ENCODE data around the gene EPN1. TPM values are rescaled to one million over a fixed set of nuclear protein-coding genes. Genes with fewer than 3 reads are reported as not detected.

Gene EPN1
- total RNA-seq, 1 experiment from 2014 or later: 162 TPM

DNA sequence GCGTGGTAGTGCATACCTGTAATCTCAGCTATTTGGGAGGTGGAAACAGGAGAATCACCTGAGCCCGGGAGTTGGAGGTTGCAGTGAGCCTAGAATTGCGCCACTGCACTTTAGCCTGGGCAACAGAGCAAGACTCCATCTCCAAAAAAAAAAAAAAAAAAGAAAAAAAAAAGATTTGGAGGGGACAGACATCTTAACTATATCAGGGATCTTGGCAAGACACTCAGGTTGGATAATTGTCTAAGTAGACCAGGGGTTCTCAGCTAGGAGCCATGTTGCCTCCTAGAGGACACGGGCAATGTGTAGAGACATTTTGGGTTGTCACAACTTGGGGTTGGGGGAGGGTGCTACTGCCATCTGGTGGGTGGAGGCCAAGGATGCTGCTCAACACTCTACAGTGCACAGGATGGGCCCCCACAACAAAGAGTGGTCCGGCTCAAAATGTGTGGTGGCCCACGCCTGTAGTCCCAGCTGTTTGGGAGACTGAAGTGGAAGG lies 36.1 kb upstream of the EPN1 start:
- intact Hi-C loops (cut with micrococcal nuclease; ENCODE audit: unreplicated experiment): loop anchor here (10.0 kb wide), 2 partner anchors 254 to 494 kb away; partner anchors contain the start of genes RPL28, TMEM238 and TNNT1

DNA sequence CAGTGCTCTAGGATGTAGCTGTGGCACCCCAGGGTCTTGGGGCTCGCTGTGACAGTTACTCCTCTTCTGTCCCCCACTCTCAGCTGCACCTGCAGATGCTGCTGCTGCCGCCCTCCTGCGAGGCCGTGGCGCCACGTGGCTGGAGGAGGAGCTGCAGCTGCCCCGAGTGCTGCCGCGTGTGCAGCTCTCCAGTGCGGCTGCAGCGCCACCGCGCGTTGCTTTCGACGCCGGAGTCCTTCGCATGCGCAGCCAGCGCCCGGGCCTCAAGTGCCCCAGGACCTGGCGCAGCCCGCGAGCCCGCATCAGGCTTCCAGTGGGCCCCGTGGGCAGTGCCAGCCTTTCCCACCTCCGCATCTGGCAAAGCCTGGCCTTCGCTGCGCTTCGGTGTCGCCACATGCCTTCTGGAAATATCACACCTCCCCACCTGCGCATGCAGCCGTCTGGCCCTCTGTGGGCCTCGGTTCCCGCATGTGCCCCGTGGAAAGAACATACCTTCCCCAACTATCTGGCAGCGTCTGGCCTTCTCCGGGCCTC lies 34.9 kb upstream of the EPN1 start:
- peaks cover 80% of the 10 kb centered on the region for H3K36me3 Mint-ChIP-seq (ENCODE audit: insufficient read depth, unreplicated experiment)
- intact Hi-C loops (cut with micrococcal nuclease; ENCODE audit: unreplicated experiment): no loop called here
- CTCF ChIA-PET: no interaction called here
- H3K4me3 Mint-ChIP-seq (ENCODE audit: low read depth, unreplicated experiment): peak overlapping the region; percentile 92
- no peaks in the 10 kb centered on the region for H3K27me3 Mint-ChIP-seq (ENCODE audit: unreplicated experiment)
- H3K27ac Mint-ChIP-seq (ENCODE audit: unreplicated experiment): peak overlapping the region; percentile 32
- DNase-seq: no peak
- no peaks in the 10 kb centered on the region for H3K9me3 Mint-ChIP-seq (ENCODE audit: low read depth, unreplicated experiment)
- TF ChIP-seq, protein P1, sequence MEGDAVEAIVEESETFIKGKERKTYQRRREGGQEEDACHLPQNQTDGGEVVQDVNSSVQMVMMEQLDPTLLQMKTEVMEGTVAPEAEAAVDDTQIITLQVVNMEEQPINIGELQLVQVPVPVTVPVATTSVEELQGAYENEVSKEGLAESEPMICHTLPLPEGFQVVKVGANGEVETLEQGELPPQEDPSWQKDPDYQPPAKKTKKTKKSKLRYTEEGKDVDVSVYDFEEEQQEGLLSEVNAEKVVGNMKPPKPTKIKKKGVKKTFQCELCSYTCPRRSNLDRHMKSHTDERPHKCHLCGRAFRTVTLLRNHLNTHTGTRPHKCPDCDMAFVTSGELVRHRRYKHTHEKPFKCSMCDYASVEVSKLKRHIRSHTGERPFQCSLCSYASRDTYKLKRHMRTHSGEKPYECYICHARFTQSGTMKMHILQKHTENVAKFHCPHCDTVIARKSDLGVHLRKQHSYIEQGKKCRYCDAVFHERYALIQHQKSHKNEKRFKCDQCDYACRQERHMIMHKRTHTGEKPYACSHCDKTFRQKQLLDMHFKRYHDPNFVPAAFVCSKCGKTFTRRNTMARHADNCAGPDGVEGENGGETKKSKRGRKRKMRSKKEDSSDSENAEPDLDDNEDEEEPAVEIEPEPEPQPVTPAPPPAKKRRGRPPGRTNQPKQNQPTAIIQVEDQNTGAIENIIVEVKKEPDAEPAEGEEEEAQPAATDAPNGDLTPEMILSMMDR (IDR thresholded peaks at IDR 0.05; ENCODE audit: unreplicated experiment): no peak
- H3K4me1 Mint-ChIP-seq (ENCODE audit: low read depth, unreplicated experiment): peaks cover 59% of the 10 kb centered on the region
- BruUV-seq (replicated peaks): no TSS peak

More for the DNA sequence above, 36.1 kb upstream of the EPN1 start:
- Mint-ChIP-seq H3K36me3 (ENCODE audit: insufficient read depth, unreplicated experiment) (peaks cover 79% of the 10 kb centered on the region), H3K27ac (ENCODE audit: unreplicated experiment) (no peak overlapping the region), H3K4me3 (ENCODE audit: low read depth, unreplicated experiment) (no peak overlapping the region), H3K9me3 (ENCODE audit: low read depth, unreplicated experiment) (no peaks in the 10 kb centered on the region), H3K4me1 (ENCODE audit: low read depth, unreplicated experiment) (peaks cover 50% of the 10 kb centered on the region), H3K27me3 (ENCODE audit: unreplicated experiment) (no peaks in the 10 kb centered on the region)
- no TSS peak for BruUV-seq (replicated peaks)
- DNase-seq: peak; percentile 60
- CTCF ChIA-PET: interaction anchor here (0.7 kb wide), 3 partner anchors 9 to 522 kb away, joined by 3 to 5 read pairs (median 5); no protein-coding TSS in a partner anchor
- TF ChIP-seq, protein P1 (IDR thresholded peaks at IDR 0.05; ENCODE audit: unreplicated experiment): peak; percentile 48

DNA sequence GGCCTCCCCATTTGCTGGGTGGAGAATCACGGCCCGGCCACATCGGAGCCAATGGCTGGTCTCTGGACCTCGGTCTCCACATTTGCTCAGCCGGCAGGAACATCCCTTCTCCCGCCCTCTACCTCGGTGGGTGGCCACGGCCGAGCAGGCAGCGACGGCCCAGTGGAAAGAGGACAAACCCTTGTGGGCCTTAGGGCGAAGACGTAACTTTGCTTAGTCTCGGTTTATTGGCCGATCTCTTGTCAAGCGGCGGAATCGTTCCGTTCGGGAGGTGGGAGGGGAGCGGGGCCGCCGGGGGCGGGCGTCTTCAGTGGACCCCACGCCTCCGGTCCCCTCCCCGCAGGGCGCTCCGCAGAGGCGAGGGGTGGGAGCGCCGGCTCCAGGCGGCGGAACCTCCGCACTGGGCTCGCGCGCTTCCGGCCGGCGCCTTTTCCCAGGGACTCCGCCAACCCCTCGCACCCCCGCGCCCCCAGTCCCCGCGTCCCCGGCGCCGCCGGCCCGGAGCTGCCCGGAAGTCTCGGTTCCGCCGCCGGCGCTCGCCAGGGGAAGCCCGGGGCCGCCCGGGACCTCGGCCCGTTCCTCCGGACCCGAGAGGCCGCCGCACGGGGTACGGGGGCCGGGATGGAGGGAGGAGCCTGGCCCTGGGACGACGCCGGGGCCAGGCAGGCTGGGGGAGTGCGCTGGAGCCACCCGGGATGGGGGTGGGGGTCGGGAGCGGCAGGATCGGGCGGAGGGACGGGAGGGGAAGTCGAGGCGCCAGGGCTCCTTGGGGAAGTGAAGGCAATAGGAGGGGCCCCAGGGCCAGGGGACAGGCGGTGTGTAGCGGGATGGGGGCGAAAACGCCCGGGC lies 34.2 kb upstream of the EPN1 start, which contains the start of gene ZNF580:
TSS of gene ZNF580 (plus strand) at position 426 of the 849 bp plus-strand sequence. CDS start 1,507 bp downstream, outside the sequence.
- Mint-ChIP-seq H3K4me1 (ENCODE audit: low read depth, unreplicated experiment) (peaks cover 54% of the 10 kb centered on the region), H3K9me3 (ENCODE audit: low read depth, unreplicated experiment) (no peaks in the 10 kb centered on the region), H3K36me3 (ENCODE audit: insufficient read depth, unreplicated experiment) (peaks cover 80% of the 10 kb centered on the region), H3K27ac (ENCODE audit: unreplicated experiment) (peak within 1 kb of the TSS; percentile 93), H3K27me3 (ENCODE audit: unreplicated experiment) (no peaks in the 10 kb centered on the region), H3K4me3 (ENCODE audit: low read depth, unreplicated experiment) (peak within 1 kb of the TSS; percentile 92)
- intact Hi-C loops (cut with micrococcal nuclease; ENCODE audit: unreplicated experiment): no loop called here
- TF ChIP-seq, protein P1 (IDR thresholded peaks at IDR 0.05; ENCODE audit: unreplicated experiment): no peak
- peak; percentile 81 for DNase-seq
- CTCF ChIA-PET: no interaction called here
- no TSS peak for BruUV-seq (replicated peaks)

DNA sequence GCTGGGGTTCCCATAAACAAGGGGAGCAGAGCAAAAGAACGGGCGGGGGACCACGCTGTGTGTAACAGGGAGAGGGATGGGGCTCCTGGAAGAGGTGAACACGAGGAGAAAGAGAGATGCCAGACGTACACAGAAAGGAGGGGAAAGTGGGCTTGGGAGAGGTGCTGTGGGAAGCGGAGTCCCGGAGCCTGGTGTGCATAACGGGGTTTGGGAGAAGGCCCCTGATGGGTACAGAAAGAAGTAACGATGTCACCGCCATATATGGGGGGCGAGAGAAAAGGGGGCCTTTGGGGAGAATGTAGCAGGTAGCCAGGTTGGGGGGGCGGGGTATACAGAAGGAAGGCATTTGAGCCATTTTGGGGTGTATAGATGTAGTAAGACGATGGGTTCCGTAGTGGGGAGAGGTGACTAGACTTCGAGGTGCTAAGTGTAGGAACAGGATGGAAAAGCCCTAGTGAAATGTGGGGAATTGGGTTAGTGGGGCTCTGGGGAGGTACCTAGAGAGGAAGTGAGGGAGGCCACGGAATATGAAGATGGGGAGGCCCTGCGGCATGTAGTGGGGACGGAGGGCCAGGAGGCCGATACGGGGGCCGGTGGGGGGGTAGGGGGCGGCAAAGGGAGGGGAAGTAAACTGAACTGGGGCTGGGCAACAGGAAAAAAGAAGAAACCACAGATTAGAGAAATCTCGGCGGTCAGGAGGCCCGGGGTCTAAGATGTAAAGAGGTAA lies 33.4 kb upstream of the EPN1 start:
- CTCF ChIA-PET: no interaction called here
- Mint-ChIP-seq H3K4me1 (ENCODE audit: low read depth, unreplicated experiment) (peaks cover 46% of the 10 kb centered on the region), H3K9me3 (ENCODE audit: low read depth, unreplicated experiment) (no peaks in the 10 kb centered on the region), H3K27ac (ENCODE audit: unreplicated experiment) (peak overlapping the region; percentile 93), H3K36me3 (ENCODE audit: insufficient read depth, unreplicated experiment) (peaks cover 79% of the 10 kb centered on the region), H3K4me3 (ENCODE audit: low read depth, unreplicated experiment) (peak overlapping the region; percentile 92), H3K27me3 (ENCODE audit: unreplicated experiment) (no peaks in the 10 kb centered on the region)
- BruUV-seq (replicated peaks): no TSS peak
- TF ChIP-seq, protein P1 (IDR thresholded peaks at IDR 0.05; ENCODE audit: unreplicated experiment): no peak
- intact Hi-C loops (cut with micrococcal nuclease; ENCODE audit: unreplicated experiment): no loop called here
- no peak for DNase-seq
